ENCODE data around the gene DNAJC1.

DNA sequence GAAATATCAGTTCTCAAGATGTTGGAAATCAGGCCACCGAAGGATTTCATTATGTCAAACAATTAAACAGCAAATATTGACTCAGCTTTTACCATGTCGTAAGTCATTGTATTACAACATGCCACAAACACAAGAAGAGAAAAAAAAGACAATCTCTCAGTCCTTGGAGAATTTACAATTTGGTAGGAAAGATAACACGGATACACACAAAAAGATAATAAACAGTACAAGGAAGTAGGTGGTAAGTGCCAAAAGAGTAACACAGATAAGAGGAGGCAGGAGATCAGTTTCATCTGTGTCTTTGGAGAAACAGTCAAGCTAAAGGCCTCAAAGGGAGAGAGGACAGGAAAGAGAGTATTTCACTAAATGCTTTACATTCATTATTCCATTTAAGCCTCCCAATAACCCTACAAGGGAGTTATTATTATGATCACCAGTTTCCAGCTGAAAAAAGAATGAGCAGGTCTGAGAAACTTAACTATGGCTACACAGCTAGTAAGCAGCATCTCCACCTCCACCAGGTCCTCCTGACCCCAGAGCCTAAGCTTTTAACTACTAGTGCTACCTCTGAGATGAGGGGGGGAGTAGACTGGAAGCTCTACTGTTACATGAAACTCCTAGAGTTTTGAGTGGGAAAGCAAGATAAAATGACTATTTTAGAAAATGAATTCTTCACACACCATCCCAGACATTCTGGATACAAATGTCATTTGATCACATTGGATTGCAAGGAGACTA is 13.9 kb upstream of the DNAJC1 start:
- TF ChIP-seq, protein P1, sequence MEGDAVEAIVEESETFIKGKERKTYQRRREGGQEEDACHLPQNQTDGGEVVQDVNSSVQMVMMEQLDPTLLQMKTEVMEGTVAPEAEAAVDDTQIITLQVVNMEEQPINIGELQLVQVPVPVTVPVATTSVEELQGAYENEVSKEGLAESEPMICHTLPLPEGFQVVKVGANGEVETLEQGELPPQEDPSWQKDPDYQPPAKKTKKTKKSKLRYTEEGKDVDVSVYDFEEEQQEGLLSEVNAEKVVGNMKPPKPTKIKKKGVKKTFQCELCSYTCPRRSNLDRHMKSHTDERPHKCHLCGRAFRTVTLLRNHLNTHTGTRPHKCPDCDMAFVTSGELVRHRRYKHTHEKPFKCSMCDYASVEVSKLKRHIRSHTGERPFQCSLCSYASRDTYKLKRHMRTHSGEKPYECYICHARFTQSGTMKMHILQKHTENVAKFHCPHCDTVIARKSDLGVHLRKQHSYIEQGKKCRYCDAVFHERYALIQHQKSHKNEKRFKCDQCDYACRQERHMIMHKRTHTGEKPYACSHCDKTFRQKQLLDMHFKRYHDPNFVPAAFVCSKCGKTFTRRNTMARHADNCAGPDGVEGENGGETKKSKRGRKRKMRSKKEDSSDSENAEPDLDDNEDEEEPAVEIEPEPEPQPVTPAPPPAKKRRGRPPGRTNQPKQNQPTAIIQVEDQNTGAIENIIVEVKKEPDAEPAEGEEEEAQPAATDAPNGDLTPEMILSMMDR (IDR thresholded peaks at IDR 0.05), result no peak
- no peak for TF ChIP-seq POLR2A (IDR thresholded peaks at IDR 0.05)
